Gastrocnemius medialis (tissue), 4 donors: ENCODE results near the gene FIG4.
"Not testable (repeated sequence)": the region's sequence is repeated elsewhere in the genome, so short reads cannot be mapped to it uniquely, and the experiment has no call there.

Experiments
- CTCF ChIP-seq, 5 experiments: fragments of 450-650 bp in 3 of 5; fragments of 200-600 bp in 2 of 5; sonication (generic) in 2 of 5; IDR thresholded peaks in 4 of 5; conservative IDR thresholded peaks in 1 of 5; 1 replicate in 4 of 5; 2 replicates in 1 of 5; pipeline ENCODE4 v1.5.1; 2016 to 2019; ENCODE audit warnings: antibody characterized with exemption in 5 of 5, mild to moderate bottlenecking in 3 of 5, moderate library complexity in 3 of 5
- POLR2A ChIP-seq, 2 donors: fragments of 450-650 bp; IDR thresholded peaks; one replicate each; pipeline ENCODE4 v1.6.1; 2017; ENCODE audit warnings: antibody characterized with exemption in 2 of 2, mild to moderate bottlenecking in 2 of 2, moderate library complexity in 2 of 2

GRCh38 chr6:109831352-109831751 lies 140.3 kb downstream of the FIG4 start:
- TF ChIP-seq CTCF (IDR thresholded peaks at IDR 0.05 in 4 of 5, conservative IDR thresholded peaks at IDR 0.05 in 1 of 5); POLR2A (IDR thresholded peaks at IDR 0.05): not testable (repeated sequence)
